Esophagus squamous epithelium (tissue), 5 donors: ENCODE data around the gene ZNF343. TPM values are rescaled to one million over a fixed set of nuclear protein-coding genes. Genes with fewer than 3 reads are reported as not detected.

Source experiments
- DNase-seq: peaks from one replicate; lab custom pipeline; 2025; lab: John Stamatoyannopoulos, UW
- H3K27ac ChIP-seq, 4 donors: fragments of 200-600 bp; sonication (generic); one replicate each; pipeline ENCODE4 v1.5.1; 2016 to 2019; ENCODE audit warnings: mild to moderate bottlenecking in 1 of 4
- H3K27me3 ChIP-seq, 4 donors: fragments of 200-600 bp; sonication (generic); 1 replicate in 3 of 4; 2 replicates in 1 of 4; pipeline versions ENCODE4 v1.5.1 to v1.6.0; 2017 to 2021; ENCODE audit warnings: antibody characterized with exemption in 1 of 4
- H3K36me3 ChIP-seq, 3 donors: fragments of 200-600 bp; sonication (generic); one replicate each; pipeline ENCODE4 v1.5.1; 2016 to 2019
- H3K4me1 ChIP-seq, 3 donors: fragments of 200-600 bp; sonication (generic); one replicate each; pipeline ENCODE4 v1.5.1; 2017 to 2019
- H3K4me3 ChIP-seq, 4 donors: fragments of 200-600 bp; sonication (generic); 1 replicate in 3 of 4; 2 replicates in 1 of 4; pipeline ENCODE4 v1.5.1; 2016 to 2019; ENCODE audit warnings: mild to moderate bottlenecking in 2 of 4, moderate library complexity in 1 of 4
- H3K9me3 ChIP-seq, 3 donors: fragments of 200-600 bp; sonication (generic); one replicate each; pipeline ENCODE4 v1.5.1; 2016 to 2019
- CTCF ChIP-seq, 6 experiments: fragments of 450-650 bp in 4 of 6; fragments of 200-600 bp in 2 of 6; sonication (generic) in 2 of 6; IDR thresholded peaks; one replicate each; pipeline ENCODE4 v1.5.1; 2016 to 2019; ENCODE audit warnings: antibody characterized with exemption in 6 of 6, mild to moderate bottlenecking in 4 of 6, moderate library complexity in 4 of 6
- POLR2A ChIP-seq, 4 donors: fragments of 450-650 bp; IDR thresholded peaks; one replicate each; pipeline ENCODE4 v1.6.1; 2017; ENCODE audit warnings: antibody characterized with exemption in 4 of 4, mild to moderate bottlenecking in 4 of 4, moderate library complexity in 3 of 4
- WGBS, 2 donors: methylation state at CpG; one replicate each; pipeline ENCODE4 v1.1.5; 2018; 5-methylcytosine and 5-hydroxymethylcytosine counted together
- intact Hi-C: fragments of 100-400 bp; cut with DNase I; formaldehyde crosslinking; loops from one replicate; pipeline ENCODE4 v1.15.0; 2022
- total RNA-seq, 4 donors: library from RNA; depleted of rRNA; stranded (reverse); fragments of >200 nt; gene quantifications; one replicate each; pipeline ENCODE4 v1.1.0, GENCODE V29; 2016
- donor health status: DM: yes; HTN: yes; CAD: no.

Gene ZNF343
- total RNA-seq, result 10 to 100 TPM in 1 of 4 donors, 1 to 10 TPM in 3; 4.9 to 13.2 (median 5.4) TPM

GRCh38 chr20:2508631-2509467 lies at the start of gene ZNF343:
ZNF343 (minus strand) TSS chr20:2508915; CDS start chr20:2493895, 15,020 bp downstream.
- peak; percentile 34 for DNase-seq
- H3K36me3 ChIP-seq, result no peaks in the 10 kb centered on the region
- peak within 1 kb of the TSS; percentile 56 to 83 (median 74) for H3K4me3 ChIP-seq
- no peaks in the 10 kb centered on the region for H3K9me3 ChIP-seq
- no peaks in the 10 kb centered on the region for H3K27me3 ChIP-seq
- TF ChIP-seq POLR2A (IDR thresholded peaks at IDR 0.05) (peak in 1 of 4 donors; percentile 55), CTCF (IDR thresholded peaks at IDR 0.05) (peak in 1 of 6 experiments; percentile 3)
- peak within 1 kb of the TSS; percentile 85 to 93 (median 88) for H3K27ac ChIP-seq
- 0 to 1% methylated on average over 24 to 31 of the region's 53 CpGs for WGBS, 2 donors
- peaks cover 5 to 21% (median 15%) of the 10 kb centered on the region in 3 donors for H3K4me1 ChIP-seq
- intact Hi-C loops, result no loop called here

DNA sequence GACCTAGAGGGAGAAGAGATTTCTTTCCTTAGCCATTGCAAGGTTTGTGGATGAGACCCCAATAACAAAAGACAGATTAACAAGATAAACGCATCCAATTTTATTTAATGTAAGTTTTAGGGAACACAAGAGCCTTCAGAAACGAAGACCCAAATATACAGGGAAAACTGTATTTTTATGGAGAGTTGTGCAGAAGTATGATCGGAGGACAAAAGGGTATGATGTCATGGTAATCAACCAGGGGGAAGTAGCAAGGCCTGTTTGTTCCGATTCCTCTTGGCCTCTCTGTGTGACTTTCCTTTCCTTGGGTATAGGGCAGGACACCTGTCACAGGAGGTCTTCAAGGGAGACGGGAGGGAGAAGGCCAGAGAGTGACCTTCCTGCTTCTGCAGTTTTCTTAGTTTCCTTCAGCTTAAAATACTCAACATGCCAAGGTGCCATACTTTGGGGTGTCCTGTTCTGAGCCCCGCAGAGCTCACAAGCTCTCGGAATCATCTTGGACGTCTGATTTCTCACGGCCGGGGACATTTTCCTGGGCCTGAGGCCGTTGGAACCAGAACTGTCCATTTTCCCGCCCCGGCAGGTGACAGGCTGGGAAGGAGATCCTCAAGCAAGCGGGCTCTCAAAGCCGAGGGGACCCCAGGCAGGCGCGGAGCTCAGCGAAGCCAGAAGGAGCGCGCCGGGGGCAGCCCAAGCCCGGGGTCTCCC lies 49.3 kb upstream of the ZNF343 start:
- Histone ChIP-seq H3K4me1 (peaks cover 8 to 12% (median 10%) of the 10 kb centered on the region in 3 donors), H3K4me3 (peak overlapping the region in 2 of 4 donors; percentile 37 to 51), H3K27me3 (peaks cover 10 to 77% (median 10%) of the 10 kb centered on the region in 4 donors), H3K27ac (no peak overlapping the region), H3K36me3 (no peaks in the 10 kb centered on the region), H3K9me3 (no peaks in the 10 kb centered on the region)
- intact Hi-C loops, result no loop called here
- DNase-seq, result no peak
- WGBS, 2 donors, result 41 to 66% methylated on average over 6 to 13 of the region's 22 CpGs
- TF ChIP-seq POLR2A (IDR thresholded peaks at IDR 0.05), result no peak
- TF ChIP-seq CTCF (IDR thresholded peaks at IDR 0.05), result no peak

DNA sequence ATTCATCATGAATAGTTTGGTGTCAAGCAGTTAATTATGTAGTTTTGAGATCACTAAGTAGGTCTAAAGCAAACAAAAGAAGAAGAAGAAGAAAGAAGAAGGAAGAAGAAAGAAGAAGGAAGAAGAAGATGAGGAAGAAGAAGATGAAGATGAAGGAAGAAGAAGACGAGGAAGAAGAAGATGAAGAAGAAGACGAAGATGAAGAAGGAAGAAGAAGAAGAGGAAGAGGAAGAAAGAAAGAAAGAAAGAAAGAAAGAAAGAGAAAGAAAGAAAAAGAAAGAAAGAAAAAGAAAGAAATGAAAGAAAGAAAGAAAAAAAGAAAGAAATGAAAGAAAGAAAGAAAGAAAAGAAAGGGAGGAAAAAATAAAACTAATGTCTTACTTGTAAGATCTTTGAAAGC lies 36.9 kb upstream of the ZNF343 start:
- TF ChIP-seq POLR2A (IDR thresholded peaks at IDR 0.05), result no peak
- no peak for TF ChIP-seq CTCF (IDR thresholded peaks at IDR 0.05)
- 66 to 80% methylated on average over 2 of the region's 2 CpGs for WGBS, 2 donors
- Histone ChIP-seq H3K27ac (no peak overlapping the region), H3K27me3 (peaks cover 0 to 64% (median 1%) of the 10 kb centered on the region in 4 donors), H3K36me3 (no peaks in the 10 kb centered on the region), H3K9me3 (no peaks in the 10 kb centered on the region), H3K4me1 (no peaks in the 10 kb centered on the region), H3K4me3 (no peak overlapping the region)
- intact Hi-C loops, result no loop called here
- no peak for DNase-seq

DNA sequence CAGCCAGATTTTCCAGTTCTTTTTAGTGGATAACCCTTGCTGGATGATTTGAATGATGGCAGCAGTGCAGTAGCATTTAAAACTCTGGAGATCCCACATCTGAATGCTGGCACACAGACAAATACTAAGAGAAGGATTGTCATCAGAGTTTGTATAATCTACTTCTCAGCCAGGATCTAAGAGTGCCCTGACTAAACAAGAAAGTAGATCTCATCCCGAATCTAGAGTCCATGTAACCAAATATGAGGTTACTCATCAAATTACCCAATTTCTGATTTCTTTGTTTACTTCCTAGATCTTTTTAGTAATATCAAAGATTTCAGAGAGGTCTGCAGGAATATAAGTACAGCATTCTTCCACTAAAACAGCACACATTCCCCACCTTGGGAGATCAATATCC lies 35.5 kb upstream of the ZNF343 start:
- Histone ChIP-seq H3K27me3 (peaks cover 0 to 70% (median 1%) of the 10 kb centered on the region in 4 donors), H3K4me1 (no peaks in the 10 kb centered on the region), H3K4me3 (no peak overlapping the region), H3K27ac (no peak overlapping the region), H3K36me3 (no peaks in the 10 kb centered on the region), H3K9me3 (no peaks in the 10 kb centered on the region)
- no peak for DNase-seq
- intact Hi-C loops, result no loop called here
- TF ChIP-seq CTCF (IDR thresholded peaks at IDR 0.05), result no peak
- no peak for TF ChIP-seq POLR2A (IDR thresholded peaks at IDR 0.05)
- 54 to 70% methylated on average over 1 of the region's 1 CpG for WGBS, 2 donors

DNA sequence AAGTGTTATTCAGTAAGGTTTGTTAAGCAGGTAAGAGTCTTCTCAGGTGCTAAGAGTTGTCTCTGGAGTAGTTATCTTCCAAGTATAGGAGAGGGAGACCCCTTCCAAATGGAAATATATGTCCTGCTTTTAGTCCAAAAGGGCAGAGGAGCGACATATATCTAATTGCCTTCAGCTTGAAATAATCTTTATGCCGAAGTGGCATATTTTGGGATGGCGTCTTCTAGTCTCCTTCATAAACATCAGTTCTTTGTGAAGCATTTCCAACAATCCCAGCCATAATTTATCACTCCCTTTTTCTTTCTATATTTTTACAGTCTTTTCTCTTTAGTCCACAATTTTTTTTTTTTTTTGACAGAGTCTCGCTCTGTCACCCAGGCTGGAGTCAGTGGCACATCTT lies 33.6 kb upstream of the ZNF343 start:
- DNase-seq, result no peak
- Histone ChIP-seq H3K9me3 (no peaks in the 10 kb centered on the region), H3K27ac (no peak overlapping the region), H3K4me3 (no peak overlapping the region), H3K27me3 (peaks cover 0 to 78% (median 1%) of the 10 kb centered on the region in 4 donors), H3K36me3 (no peaks in the 10 kb centered on the region), H3K4me1 (no peaks in the 10 kb centered on the region)
- intact Hi-C loops, result no loop called here
- TF ChIP-seq CTCF (IDR thresholded peaks at IDR 0.05) (no peak), POLR2A (IDR thresholded peaks at IDR 0.05) (no peak)
- 83 to 90% methylated on average over 3 to 4 of the region's 4 CpGs for WGBS, 2 donors
